GM06990 (cell line): ENCODE measurements around the gene RPS5.
A peak's percentile ranks its signal among the peaks of the same experiment; 100 is the strongest.
"Not testable (repeated sequence)": the region's sequence is repeated elsewhere in the genome, so short reads cannot be mapped to it uniquely, and the experiment has no call there.

ENCODE experiments used
- DNase-seq: peaks from one replicate; pipeline ENCODE4 v3.0.0-alpha.2; 2011; ENCODE audit not compliant: insufficient read length; ENCODE audit errors: extremely low read depth
- H3K27me3 ChIP-seq: replicated peaks from 2 replicates; pipeline ENCODE4 v1.6.0; 2011; ENCODE audit warnings: low read length; ENCODE audit not compliant: control insufficient read depth, insufficient read depth
- H3K36me3 ChIP-seq: 2 replicates; pipeline ENCODE4 v1.5.1; 2011; ENCODE audit warnings: low read length; ENCODE audit not compliant: control insufficient read depth, insufficient read depth
- H3K4me3 ChIP-seq: replicated peaks from 2 replicates; pipeline ENCODE4 v1.5.1; 2011; ENCODE audit warnings: low read depth, mild to moderate bottlenecking, control low read depth, low read length
- CTCF ChIP-seq: IDR thresholded peaks from 2 replicates; pipeline ENCODE4 v1.5.1; 2011; ENCODE audit warnings: low read length, control low read depth, mild to moderate bottlenecking, inconsistent platforms; ENCODE audit not compliant: insufficient read depth, poor library complexity, severe bottlenecking

RPS5 gene

DNA sequence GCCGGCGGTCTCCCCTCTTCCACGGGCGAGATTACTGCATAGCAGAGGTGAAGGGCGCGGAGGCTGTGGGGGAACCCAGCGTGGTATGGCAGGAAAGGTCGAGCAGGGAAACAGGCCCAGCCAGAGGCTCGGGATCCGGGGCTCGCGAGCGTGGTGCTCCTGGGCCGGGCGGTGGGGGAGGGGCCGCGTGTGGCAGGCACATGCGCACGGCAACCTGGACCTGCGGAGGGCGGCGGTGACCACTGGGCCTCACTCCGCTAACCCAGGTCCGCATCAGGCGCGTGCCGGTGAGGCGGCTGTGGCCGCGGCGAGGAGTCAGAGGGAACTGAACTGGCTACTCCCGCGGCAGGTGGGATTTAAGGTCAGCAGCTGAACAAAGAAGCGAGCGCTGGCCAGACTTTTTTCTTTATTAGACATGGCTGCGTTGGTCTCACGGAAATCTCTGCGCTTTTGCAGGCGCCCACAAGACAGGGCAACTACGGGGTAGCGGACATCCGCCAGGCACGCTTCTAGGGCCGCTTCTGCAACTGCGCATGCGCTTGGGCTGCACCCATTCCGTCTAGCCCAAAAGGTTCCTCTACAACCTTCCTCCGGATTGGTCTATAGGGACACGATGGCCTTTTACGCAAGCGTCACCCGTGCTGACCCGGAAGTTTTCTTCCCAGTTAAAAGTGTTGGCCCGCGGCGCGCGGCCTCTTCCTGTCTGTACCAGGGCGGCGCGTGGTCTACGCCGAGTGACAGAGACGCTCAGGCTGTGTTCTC, at the start of gene RPS5:
TSS of gene RPS5 (plus strand) at position 694 of the 762 bp plus-strand sequence. CDS start 869 bp downstream, outside the sequence.
- no peak for TF ChIP-seq CTCF
- no peaks in the 10 kb centered on the region for H3K27me3 ChIP-seq
- H3K36me3 ChIP-seq: peaks cover 9% of the 10 kb centered on the region
- peak; percentile 92 for DNase-seq
- H3K4me3 ChIP-seq: peak within 1 kb of the TSS; percentile 80

- no peak for TF ChIP-seq CTCF
Observed at GRCh38 chr19:58338336-58338735, 48.7 kb upstream of the RPS5 start.

DNA sequence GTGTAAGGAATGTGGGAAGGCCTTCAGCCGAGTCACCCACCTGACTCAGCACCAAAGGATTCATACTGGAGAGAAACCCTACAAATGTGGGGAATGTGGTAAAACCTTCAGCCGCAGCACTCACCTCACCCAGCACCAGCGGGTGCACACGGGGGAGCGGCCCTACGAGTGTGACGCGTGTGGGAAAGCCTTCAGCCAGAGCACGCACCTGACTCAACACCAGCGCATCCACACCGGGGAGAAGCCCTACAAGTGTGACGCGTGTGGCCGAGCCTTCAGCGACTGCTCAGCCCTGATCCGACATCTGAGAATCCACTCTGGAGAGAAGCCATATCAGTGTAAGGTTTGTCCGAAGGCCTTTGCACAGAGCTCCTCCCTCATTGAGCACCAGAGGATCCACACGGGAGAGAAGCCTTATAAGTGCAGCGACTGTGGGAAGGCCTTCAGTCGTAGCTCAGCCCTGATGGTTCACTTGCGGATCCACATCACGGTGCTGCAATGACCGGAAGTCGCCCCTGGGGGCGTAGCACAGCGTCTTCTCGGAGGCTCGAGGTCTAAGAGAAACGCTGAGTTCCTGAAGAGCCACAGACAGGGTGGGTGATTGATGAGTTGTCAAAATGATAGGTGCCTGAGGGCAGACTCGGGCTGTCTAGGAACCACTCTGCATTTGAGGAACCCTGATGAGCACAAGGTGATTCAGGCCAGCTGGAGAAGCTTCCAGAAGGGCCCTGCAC, 48.1 kb upstream of the RPS5 start:
- TF ChIP-seq CTCF: no peak
- DNase-seq: no peak
- peaks cover 24% of the 10 kb centered on the region for H3K36me3 ChIP-seq
- H3K27me3 ChIP-seq: no peaks in the 10 kb centered on the region
- H3K4me3 ChIP-seq: no peak overlapping the region

More at GRCh38 chr19:58338336-58338735, 48.7 kb upstream of the RPS5 start:
- H3K4me3 ChIP-seq: no peak overlapping the region
- H3K27me3 ChIP-seq: no peaks in the 10 kb centered on the region
- peaks cover 24% of the 10 kb centered on the region for H3K36me3 ChIP-seq
- DNase-seq: no peak

- Histone ChIP-seq H3K27me3 (no peaks in the 10 kb centered on the region), H3K4me3 (no peak overlapping the region), H3K36me3 (peaks cover 1% of the 10 kb centered on the region)
- DNase-seq: no peak
- no peak for TF ChIP-seq CTCF
Observed at GRCh38 chr19:58345558-58345957, 41.5 kb upstream of the RPS5 start.

DNA sequence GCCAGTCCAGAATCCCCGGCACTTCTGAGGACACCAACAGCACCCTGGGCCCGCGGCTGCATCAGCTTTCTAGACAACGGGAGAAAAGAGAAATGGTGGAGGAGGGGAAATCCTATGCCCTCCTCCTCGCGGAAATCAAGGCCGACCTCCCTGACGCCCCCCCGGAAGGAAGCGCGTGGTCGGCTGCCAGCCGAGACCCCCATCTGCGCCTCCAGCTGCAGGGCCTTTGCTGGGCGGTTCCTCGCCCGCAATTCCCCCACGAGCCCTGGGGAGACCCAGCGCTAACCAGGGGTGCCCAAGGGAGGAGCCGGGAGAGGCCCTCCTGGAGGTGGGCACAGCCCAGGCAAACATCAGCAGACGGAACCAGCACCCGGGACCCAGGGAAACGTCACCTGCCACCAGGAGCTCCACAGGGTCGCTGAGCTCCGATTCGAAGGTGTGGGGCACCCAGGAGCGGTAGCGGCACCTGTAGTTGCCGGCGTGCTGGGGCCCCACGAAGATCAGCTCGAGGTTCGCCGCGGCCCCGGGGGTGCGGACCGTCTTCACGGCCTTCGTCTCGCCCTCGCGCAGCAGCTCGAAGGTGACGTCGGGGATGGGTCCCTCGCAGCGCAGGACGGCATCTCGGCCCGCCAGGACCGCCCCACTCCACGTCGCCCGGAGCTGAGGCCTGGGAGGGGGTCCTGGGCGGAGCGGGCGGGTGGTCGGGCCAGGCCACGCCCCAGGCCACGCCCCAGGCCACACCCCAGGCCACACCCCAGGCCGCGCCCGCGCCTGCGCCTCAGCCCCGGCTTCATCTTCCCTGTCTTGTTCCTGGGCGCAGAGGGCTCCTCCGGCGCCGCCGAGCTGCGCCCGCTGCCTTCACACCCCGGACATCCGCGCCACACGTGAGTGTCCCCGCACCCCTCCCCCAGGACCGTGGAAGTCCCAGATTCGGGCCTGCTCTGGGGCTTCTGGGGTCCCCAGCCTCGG, 39.8 kb upstream of the RPS5 start:
- DNase-seq: peak; percentile 84
- Histone ChIP-seq H3K27me3 (no peaks in the 10 kb centered on the region), H3K36me3 (peaks cover 2% of the 10 kb centered on the region), H3K4me3 (peak overlapping the region; percentile 84)
- no peak for TF ChIP-seq CTCF

- H3K4me3 ChIP-seq: peak overlapping the region; percentile 84
- not testable (repeated sequence) for H3K36me3 ChIP-seq, DNase-seq, H3K27me3 ChIP-seq
Observed at GRCh38 chr19:58348080-58348479, 39.0 kb upstream of the RPS5 start.
